IPS-18c (cell line): ENCODE data around the gene SAMM50.
"Not testable (repeated sequence)": the region's sequence is repeated elsewhere in the genome, so short reads cannot be mapped to it uniquely, and the experiment has no call there.

Experiments
- H3K4me3 ChIP-seq: 2 replicates; pipeline ENCODE4 v1.7.0; 2013; ENCODE audit warnings: low read depth, mild to moderate bottlenecking, low read length, moderate library complexity; ENCODE audit not compliant: insufficient read depth
- H3K9me3 ChIP-seq: one replicate; pipeline ENCODE4 v1.6.1; 2013; ENCODE audit warnings: mild to moderate bottlenecking, low read length, moderate library complexity; ENCODE audit not compliant: control insufficient read depth, insufficient read depth

Gene SAMM50

DNA sequence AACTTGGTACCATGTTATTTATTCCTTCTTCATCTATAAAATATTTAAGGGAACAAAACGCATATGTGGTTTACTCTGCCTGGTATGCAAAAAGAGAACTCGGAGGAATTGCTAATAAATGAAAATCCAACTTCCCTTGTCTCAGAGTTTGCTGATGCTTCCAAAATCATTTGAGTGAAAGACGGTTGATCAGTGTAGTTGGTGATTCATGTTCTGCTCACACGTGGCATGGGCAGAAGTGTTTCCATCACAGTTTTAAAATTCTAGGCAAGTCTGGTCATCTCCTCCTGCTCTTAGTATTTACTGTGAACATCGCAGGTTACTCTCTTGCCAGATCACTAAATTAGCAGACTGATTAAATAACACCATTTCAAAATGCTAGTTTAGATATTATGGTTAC, 56.9 kb downstream of the SAMM50 start:
- H3K4me3 ChIP-seq = no peak overlapping the region
- no peaks in the 10 kb centered on the region for H3K9me3 ChIP-seq

DNA sequence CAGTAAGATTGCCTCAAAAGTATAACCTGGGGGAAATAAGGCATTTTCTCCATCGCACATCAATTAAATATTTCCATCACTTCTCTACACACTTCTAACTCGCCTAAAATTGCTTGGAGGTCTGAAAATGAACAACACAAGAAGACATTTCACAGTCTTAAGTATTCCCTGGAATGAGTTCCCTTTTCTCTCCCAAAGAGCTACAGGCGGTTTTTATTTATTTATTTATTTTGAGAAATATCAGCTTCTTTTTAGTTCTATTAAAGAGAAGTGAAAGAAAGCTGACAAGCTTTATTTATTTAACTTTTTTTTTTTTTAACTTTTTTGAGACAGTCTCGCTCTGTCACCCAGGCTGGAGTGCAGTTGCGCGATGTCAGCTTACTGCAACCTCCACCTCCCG, 57.3 kb downstream of the SAMM50 start:
- Histone ChIP-seq H3K4me3 (no peak overlapping the region), H3K9me3 (no peaks in the 10 kb centered on the region)

DNA sequence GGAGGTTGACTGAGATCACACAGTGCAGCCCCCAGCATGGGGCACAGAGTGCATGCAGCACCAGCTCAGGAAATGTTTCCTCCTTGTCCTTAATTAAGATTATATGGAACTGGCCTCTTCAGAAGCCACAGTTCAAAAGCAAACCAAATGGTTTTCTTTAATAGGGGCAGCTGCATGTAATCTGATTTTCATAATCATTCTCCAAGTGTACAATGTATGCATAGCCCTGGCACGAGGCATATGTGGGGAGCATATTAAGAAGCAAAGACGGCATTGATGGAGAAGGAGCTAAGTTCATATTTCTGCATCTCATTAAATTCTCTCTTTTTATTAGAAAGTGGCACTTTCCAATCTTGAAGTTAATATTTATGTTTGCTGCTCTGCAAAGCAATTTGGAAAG, 59.0 kb downstream of the SAMM50 start:
- Histone ChIP-seq H3K9me3 (no peaks in the 10 kb centered on the region), H3K4me3 (no peak overlapping the region)

DNA sequence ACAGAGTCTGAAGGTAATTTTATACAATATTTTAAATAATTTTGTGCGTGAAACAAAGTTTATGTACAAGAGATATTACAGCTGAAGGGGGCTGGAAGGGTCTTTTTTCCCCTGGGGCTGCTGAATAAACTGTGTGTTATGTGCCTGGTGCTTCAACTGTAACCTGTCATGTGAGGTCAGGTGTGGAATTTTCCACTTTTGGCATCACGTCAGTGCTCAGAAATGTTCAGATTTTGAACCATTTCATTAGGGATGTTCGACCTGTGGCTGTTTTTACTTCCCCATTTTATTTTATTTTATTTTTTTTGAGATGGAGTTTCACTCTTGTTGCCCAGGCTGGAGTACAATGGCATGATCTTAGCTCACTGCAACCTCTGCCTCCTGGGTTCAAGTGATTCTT, 61.3 kb downstream of the SAMM50 start:
- not testable (repeated sequence) for H3K9me3 ChIP-seq, H3K4me3 ChIP-seq

DNA sequence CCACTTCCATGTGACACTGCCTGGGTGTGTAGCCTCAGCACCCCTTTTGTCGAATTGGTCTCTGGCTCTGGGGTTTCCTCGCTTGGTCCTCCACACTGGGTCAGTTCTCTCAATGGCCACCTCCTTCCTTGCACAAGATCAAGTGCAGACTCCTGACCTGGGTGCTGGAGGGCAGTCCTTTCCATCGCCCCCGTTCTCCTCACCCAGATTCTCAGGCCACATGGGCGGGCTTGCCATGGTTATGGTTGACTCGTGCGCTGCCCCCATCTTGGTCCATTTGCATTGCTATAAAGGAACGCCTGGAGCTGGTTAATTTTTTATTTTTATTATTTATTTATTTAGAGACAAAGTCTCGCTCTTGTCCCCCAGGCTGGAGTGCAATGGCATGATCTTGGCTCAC, 63.4 kb downstream of the SAMM50 start:
- no peaks in the 10 kb centered on the region for H3K9me3 ChIP-seq
- H3K4me3 ChIP-seq = no peak overlapping the region

DNA sequence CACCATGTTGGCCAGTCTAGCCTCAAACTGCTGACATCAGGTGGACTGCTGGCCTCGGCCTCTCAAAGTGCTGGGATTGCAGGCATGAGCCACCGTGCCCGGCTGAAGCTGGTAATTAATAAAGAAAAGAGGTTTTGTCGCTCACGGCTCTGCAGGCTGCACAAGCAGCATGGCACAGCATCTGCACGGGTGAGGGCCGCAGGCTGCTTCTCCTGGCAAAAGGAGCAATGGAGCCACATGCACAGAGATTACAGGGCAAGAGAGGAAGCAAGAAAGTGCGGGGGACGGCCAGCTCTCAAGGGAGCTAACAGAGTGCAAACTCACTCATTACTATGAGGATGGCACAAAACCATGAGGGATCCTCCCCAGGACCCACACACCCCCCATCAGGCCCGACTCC, 64.2 kb downstream of the SAMM50 start:
- H3K4me3 ChIP-seq = no peak overlapping the region
- H3K9me3 ChIP-seq = no peaks in the 10 kb centered on the region

DNA sequence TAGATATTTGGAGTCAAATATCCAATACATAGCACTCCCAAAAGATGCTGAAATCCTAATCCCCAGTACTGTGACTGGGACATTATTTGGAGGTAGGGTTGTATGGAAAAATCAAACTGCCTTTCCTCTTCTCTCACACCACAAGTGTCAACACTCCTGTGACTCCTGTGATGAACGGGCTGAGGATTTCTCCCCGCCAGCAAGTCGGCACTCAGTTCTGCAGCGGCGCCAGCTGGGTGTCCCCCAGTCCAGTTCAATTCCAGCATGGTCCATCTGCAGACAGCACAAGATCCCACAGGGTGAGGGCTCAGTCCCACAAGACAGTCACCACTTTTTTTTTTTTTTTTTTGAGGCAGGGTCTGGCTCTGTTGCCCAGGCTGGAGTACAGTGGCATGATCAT, 64.6 kb downstream of the SAMM50 start:
- no peak overlapping the region for H3K4me3 ChIP-seq
- no peaks in the 10 kb centered on the region for H3K9me3 ChIP-seq

DNA sequence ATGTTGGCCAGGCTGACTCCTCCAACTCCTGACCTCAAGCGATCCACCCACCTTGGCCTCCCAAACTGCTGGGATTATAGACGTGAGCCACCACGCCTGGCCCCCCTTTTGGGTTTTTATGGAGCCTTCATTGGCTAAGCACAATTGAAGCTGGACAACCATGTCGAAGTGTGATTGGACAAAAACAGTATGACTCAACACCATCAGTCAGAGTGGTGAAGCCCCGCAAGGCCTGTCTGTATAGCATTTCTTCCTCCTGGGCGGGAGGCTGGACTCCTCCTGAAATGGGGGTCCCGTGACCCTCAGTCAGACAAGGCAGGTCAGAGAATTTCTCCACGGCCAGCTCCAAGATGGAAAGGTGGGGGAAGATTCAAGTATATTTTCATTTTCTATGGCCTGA, 65.7 kb downstream of the SAMM50 start:
- no peak overlapping the region for H3K4me3 ChIP-seq
- no peaks in the 10 kb centered on the region for H3K9me3 ChIP-seq

DNA sequence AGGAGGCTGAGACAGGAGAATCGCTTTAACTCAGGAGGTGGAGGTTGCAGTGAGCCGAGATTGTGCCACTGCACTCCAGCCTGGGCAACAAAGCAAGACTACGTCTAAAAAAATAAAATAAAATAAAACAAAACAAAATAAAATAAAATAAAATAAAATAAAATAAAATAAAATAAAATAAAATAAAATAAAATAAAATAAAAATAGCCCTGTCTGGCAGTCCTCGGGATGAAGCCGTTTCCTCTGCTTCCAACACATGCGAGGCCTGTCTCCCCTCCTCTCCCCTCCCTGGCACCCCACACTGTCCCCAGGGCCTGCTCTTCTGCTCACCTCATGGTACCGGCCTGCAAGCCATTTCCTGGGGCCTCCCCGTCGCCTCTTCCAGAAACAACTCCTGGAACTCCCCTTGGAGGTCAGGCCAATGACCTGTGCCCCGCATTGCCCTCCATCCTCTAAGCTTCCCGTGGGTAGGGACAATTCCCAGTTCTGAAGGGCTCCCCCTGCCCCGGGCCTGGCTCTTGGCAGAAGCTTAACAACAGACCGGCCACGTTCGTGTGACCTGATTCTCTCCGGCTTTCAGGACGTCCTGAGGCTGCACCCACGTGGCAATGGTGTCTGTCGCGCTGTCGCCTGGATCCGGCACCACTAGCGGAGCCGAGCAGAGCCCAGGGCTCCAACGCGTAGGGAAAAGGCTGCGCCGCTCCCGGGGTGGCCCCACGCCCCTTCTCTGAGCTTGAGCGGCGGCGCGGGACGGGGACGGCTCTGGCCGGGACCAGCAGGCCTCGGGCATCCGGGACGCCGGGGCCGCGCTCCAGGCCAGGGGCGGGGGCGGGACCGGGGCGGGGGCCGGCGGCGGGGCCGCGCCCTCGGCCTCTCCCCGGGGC, 68.4 kb downstream of the SAMM50 start:
- no peaks in the 10 kb centered on the region for H3K9me3 ChIP-seq
- peak overlapping the region; percentile 74 for H3K4me3 ChIP-seq

DNA sequence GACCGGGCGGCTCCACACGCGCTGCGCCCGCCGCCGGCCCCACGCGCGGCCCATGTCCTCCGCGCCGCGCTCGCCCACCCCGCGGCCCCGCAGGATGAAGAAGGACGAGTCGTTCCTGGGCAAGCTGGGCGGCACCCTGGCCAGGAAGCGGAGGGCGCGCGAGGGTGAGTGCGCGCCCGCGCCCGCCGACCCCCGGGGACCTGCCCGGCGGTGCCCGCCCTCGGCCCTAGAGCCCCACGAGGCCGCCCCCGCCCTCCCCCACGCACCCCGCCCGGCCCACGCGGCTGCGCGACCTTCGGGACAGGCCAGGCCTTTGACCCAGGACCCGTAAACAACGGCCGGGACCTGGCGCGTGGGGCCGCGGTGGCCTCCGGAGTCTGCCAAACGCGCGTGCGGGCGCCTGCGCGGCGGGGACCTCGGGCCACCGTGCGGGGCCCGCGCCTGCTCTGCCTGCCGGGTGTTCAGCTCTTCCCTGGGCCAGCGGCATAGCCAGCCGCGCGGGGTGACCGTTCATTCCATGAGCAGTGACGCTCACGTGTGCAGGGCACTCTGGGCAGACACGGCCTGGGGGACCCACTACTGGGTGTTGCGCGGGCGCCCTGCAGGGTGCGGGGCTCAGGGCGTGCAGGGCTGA, 69.2 kb downstream of the SAMM50 start, which contains the start of gene PARVB:
Gene PARVB (plus strand): TSS at position 15 of the 634 bp plus-strand sequence. CDS start 38 bp downstream, at position 53.
- Histone ChIP-seq H3K9me3 (no peaks in the 10 kb centered on the region), H3K4me3 (peak within 1 kb of the TSS; percentile 74)

DNA sequence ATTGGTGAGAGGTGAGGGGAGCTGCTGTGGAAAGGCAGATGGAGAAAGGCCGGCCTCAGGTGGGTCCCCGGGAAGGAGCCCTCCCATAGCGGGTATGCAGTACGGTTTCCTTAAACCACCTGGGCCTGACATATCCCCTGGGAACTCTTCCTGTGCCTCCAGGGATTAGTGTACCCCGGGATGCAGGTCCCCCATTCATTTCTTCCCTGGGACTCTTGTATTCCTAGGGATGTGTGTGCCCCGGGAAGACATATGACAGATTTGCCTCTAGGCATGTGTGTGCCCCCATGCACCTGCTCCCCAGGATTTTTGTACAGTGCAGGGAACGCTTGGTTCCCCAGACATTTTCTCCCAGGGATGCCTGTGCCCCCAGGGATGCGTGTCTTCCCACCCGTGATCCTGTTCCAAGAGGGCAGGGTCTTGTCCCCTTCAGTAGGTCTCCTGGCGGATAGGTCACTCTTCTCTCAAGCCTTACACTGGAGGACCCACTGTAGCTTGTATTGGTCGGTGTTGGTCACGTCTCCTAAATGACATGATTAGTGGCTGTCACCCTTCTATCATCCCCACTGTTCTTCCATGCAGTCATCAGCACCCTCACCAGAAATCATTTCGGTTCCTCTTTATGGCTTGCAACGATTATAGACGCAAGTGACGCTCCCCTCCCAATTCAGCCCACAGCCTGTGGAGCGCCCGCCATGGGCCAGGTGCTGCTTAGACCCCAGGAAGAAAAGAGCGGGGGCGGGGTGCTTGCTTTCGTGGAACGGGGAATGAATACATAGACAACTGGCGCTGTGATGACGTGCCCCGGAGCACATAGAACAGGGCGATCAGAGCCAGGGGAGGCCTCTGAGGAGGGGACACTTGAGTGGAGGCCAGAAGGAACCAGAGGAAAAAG, 70.2 kb downstream of the SAMM50 start:
- H3K9me3 ChIP-seq = no peaks in the 10 kb centered on the region
- no peak overlapping the region for H3K4me3 ChIP-seq

DNA sequence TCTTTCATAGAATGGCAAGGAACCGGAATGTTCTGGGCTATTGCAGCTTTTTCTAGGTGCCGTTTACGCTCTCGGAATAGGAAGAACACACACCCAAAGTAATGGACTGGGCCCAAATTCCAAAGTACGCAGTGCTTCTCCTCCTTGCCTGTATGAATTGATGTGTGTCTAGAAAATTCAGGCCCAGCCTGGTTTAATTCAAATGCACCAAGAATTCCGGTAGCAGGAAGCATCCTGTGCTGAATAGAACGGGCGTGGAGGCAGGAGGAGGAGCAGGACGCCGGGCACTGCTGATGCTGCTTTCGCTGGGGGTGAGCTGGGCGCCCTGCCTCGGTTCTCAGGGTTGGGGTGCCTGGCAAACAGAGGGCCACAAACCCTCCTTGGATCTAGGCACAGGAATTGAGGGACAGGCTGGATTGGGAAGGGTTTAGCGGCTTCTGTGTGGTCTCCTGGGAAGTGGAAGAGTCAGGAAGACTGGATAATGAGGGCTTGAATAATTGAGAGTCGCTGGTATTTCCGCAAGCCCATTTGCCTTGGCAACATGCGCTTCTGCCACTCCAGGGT, 70.9 kb downstream of the SAMM50 start:
- no peak overlapping the region for H3K4me3 ChIP-seq
- H3K9me3 ChIP-seq = no peaks in the 10 kb centered on the region

DNA sequence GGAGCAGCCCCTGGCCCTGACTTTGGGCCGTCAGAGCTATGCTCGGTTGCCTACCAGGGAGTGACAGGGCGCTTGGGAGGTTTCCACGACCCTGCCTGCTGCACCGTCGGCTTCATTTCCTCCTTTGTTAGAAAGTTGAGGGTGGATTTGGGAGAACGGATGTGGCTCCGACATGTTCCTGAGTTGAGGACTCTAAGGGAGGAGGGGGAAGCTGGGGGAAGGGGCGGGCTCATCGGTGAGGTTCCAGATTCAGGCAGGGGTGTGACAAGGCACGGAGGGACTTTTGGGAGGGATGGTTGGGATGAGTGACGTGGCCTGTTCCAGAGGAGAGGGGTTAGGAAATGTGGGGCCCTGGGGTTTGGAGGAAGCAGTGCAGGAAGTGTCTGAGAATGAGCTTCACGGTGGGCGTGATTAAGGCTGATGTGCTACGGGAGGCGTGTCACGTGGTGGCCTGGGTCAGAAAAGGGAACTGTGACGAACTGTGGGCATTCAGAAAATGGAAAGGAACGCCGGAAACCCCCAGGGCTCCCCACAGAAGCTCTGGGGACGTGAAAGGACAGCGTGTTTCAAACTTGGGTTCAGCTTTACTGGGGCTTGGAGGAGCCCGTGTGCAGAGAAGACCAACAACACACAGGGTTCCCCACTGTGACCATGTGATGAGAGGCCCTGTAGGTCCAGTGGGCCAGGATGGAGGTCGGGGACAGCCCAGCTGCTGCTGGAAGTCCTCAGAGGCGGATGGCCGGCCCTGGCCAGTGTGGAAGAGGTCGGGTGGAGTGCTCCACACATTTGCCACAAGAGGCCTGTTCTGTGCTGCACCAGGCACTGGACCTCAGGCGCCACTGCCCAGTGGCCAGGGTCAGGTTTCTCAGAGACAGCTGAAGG, 71.6 kb downstream of the SAMM50 start:
- no peak overlapping the region for H3K4me3 ChIP-seq
- H3K9me3 ChIP-seq = no peaks in the 10 kb centered on the region

DNA sequence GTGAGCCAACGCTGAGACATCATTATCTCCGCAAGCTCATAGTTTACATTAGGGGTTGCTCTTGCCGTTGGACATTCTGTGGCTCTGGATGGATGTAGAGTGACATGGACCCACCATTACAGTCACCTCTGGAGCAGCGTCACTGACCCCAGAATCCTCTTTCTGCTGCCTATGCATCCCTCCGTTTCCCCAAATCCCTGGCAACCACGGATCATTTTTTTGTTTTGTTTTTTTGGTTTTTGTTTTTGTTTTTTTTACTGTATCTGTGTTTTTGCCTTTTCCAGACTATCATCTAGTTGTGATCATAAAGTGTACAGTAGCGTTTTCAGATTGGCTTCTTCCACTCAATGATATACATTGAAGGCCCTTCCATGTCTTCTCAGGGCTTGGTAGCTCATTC, 72.8 kb downstream of the SAMM50 start:
- Histone ChIP-seq H3K9me3 (no peaks in the 10 kb centered on the region), H3K4me3 (no peak overlapping the region)

DNA sequence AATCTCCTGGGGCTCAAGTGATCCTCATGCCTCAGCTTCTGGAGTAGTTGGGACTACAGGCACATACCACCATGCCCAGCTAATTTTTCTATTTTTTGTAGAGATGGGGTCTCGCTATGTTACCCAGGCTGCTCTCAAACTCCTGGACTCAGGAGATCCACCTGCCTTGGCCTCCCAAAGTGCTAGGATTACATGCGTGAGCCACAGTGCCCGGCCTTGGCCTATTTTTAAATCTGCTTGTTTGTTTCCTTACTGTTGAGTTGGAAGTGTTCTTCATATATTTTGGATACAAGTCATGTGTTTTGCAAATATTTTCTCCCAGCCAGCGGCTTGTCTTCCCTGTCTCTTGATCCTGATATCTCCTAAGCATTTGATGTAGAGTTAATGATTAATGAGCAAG, 73.8 kb downstream of the SAMM50 start:
- H3K9me3 ChIP-seq = no peaks in the 10 kb centered on the region
- no peak overlapping the region for H3K4me3 ChIP-seq

DNA sequence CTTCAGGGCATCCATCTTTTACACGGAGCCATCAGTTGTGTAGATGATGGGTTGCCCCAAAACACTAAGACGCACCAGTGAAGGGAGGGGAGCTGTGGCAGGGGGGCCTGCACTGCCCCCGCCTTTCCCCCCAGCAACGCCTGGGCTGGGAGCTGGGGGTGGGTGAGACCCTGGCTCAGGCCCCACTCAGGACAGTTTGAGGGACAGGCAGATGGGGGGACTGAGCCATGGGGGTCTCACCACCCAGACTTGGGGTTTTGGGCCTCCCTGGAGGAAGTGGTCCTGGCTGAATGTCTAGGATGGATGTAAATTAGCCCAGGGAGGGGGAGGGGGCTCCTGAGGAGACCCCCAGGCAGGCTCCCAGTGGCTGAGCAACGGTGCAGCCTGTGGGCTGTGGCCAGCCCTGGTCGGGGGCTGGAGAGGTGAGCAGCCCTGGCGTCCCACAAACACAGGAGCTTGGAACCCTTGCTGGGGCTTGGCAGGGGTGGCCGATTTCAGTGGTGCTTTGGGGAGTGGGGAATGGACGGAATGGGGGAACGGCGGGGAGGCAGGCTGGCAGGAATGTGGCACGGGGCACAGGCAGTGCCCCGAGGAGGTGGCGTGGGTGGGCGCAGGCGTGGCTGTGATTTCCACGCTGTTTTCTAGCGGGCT, 74.9 kb downstream of the SAMM50 start:
- H3K4me3 ChIP-seq = no peak overlapping the region
- H3K9me3 ChIP-seq = no peaks in the 10 kb centered on the region
